Measurements from ENCODE around the gene ANP32A. TPM values are rescaled to one million over a fixed set of nuclear protein-coding genes. Genes with fewer than 3 reads are reported as not detected.
A peak's percentile ranks its signal among the peaks of the same experiment; 100 is the strongest.

The ANP32A gene
- total RNA-seq, 1 donor from 2014 or later: 114 TPM

DNA sequence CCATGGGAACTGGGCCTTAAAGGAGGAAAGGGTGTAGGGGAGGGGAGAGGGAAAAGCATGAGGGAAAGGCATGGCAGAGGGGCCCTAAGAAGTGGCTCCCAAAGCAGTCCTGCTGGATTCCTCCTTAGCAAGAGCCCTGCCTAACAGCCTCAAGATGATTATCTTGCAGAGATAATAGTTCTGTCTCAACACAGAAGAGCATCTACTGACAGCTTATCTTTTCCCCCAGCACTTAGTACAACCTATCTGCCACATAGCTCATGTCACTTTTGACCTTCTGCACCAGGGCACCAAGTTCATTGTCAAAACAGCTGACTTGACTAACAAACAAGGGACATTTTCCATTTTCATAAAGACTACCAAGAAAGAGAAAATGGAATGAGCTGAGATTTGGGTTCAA lies 86.3 kb downstream of the ANP32A start:
- intact Hi-C loops (cut with DNase I): loop anchor here (5.0 kb wide), 1 partner anchor 143 kb away; no protein-coding TSS in a partner anchor

DNA sequence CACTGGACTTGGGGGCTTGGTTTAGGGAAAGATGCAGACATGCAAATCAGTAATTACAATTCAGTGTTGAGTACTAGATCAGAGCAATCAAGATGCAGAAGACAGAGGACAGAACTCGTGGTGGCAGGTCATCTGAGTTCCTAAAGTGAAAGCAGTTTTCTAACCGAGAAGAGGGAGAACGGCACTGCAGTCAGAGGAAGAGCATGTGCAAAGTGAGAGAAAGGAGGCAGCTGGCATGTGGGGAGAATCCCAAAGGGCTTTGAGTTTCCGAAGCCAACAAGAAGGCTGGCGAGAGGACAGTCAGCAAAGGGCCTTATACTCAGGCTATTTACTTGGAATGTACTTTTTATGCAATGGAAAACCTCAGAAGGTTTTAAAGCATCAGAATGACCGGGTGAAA lies 87.0 kb downstream of the ANP32A start:
- ATAC-seq (no peak), DNase-seq (no peak)
- TF ChIP-seq CTCF (IDR thresholded peaks at IDR 0.05): no peak
- H3K4me3 ChIP-seq: no peak overlapping the region
- no peaks in the 10 kb centered on the region for H3K27me3 ChIP-seq
- H3K27ac ChIP-seq: no peak overlapping the region
- H3K36me3 ChIP-seq: no peaks in the 10 kb centered on the region
- no peaks in the 10 kb centered on the region for H3K9me3 ChIP-seq
- H3K4me1 ChIP-seq: peaks cover 6% of the 10 kb centered on the region
- intact Hi-C loops (cut with DNase I): loop anchor here (5.0 kb wide), 1 partner anchor 144 kb away; no protein-coding TSS in a partner anchor

More for the DNA sequence above, 86.3 kb downstream of the ANP32A start:
- Histone ChIP-seq H3K36me3 (no peaks in the 10 kb centered on the region), H3K9me3 (no peaks in the 10 kb centered on the region), H3K27me3 (no peaks in the 10 kb centered on the region), H3K4me3 (no peak overlapping the region), H3K4me1 (peaks cover 6% of the 10 kb centered on the region), H3K27ac (no peak overlapping the region)
- DNase-seq (no peak), ATAC-seq (no peak)
- no peak for TF ChIP-seq CTCF (IDR thresholded peaks at IDR 0.05)

GRCh38 chr15:68732451-68732850 lies 88.2 kb downstream of the ANP32A start:
- Histone ChIP-seq H3K36me3 (no peaks in the 10 kb centered on the region), H3K4me3 (no peak overlapping the region), H3K27me3 (no peaks in the 10 kb centered on the region), H3K4me1 (peaks cover 6% of the 10 kb centered on the region), H3K27ac (no peak overlapping the region), H3K9me3 (no peaks in the 10 kb centered on the region)
- no peak for DNase-seq
- no peak for TF ChIP-seq CTCF (IDR thresholded peaks at IDR 0.05)
- no peak for ATAC-seq
- intact Hi-C loops (cut with DNase I): loop anchor here (5.0 kb wide), 1 partner anchor 145 kb away; no protein-coding TSS in a partner anchor

DNA sequence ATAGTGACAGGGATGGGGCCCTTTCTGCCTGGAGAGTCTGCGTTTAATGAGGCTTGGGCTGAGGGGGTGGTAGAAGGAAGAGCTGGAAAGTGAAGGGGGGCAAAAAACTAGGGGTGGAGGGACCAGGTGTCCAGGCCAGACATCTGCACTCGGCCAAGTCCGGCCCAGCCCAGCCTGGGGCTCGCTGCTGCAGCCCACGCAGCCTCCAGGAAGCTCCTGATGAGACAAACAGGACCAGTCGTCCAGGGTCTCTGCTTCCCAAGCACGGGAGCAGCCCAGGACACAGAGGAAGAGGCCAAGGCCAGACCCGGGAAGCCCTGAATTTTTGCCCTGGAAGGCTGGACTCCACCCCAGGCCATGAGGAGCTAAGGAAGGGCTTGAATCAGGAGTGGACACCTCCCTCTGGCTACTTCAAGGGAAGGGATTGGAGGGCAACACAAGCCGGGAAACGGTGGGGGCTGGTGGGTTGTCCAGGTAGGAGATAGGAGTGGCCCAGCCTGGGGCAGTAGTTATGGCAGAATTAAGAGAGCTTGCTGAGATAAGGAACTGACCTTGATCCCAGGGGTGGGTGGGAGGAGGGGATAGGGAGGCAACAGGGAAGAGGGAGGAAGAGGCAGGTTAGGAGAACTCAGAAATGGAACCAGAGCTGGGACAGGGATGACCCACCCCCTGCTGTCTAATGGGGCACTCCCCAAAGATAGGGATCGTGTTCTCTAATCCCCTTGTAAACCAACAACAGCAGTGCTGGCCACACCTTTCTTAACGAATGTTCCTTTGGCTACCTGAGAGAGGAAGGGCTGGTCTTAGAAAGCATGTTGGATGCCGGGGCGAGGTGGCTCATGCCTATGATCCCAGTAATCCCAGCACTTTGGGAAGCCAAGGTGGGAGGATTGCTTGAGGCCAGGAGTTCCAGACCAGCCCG lies 89.5 kb downstream of the ANP32A start:
- no peaks in the 10 kb centered on the region for H3K36me3 ChIP-seq
- H3K4me3 ChIP-seq: no peak overlapping the region
- no peak overlapping the region for H3K27ac ChIP-seq
- ATAC-seq: peak; percentile 11
- peaks cover 6% of the 10 kb centered on the region for H3K4me1 ChIP-seq
- no peak for DNase-seq
- H3K9me3 ChIP-seq: no peaks in the 10 kb centered on the region
- intact Hi-C loops (cut with DNase I): loop anchor here (5.0 kb wide), 1 partner anchor 146 kb away; no protein-coding TSS in a partner anchor
- H3K27me3 ChIP-seq: no peaks in the 10 kb centered on the region
- no peak for TF ChIP-seq CTCF (IDR thresholded peaks at IDR 0.05)

GRCh38 chr15:68730471-68730919 lies 90.2 kb downstream of the ANP32A start:
- intact Hi-C loops (cut with DNase I): loop anchor here (5.0 kb wide), 1 partner anchor 147 kb away; no protein-coding TSS in a partner anchor
- no peak for DNase-seq
- Histone ChIP-seq H3K9me3 (no peaks in the 10 kb centered on the region), H3K4me1 (peaks cover 10% of the 10 kb centered on the region), H3K36me3 (no peaks in the 10 kb centered on the region), H3K27me3 (no peaks in the 10 kb centered on the region), H3K27ac (no peak overlapping the region), H3K4me3 (no peak overlapping the region)
- ATAC-seq: peak; percentile 57
- TF ChIP-seq CTCF (IDR thresholded peaks at IDR 0.05): peak; percentile 52

Data from upper lobe of right lung (tissue), 1 donor.